Endothelial cell (in vitro differentiated cells): ENCODE data around the gene ZNF816. TPM values are rescaled to one million over a fixed set of nuclear protein-coding genes. Genes with fewer than 3 reads are reported as not detected.

Experiments
- DNase-seq: peaks from one replicate; pipeline ENCODE4 v3.0.0; 2021; ENCODE audit warnings: low spot score
- H3K27ac Mint-ChIP-seq: one replicate; pipeline ENCODE4 v1.8.0; 2021; ENCODE audit warnings: mixed read lengths, inconsistent platforms; ENCODE audit not compliant: unreplicated experiment
- H3K27me3 Mint-ChIP-seq: one replicate; pipeline ENCODE4 v1.8.0; 2021; ENCODE audit warnings: mild to moderate bottlenecking, moderate library complexity, mixed read lengths, inconsistent platforms; ENCODE audit not compliant: unreplicated experiment
- H3K36me3 Mint-ChIP-seq: one replicate; pipeline ENCODE4 v1.8.0; 2021; ENCODE audit warnings: mild to moderate bottlenecking, low read depth, mixed read lengths, inconsistent platforms; ENCODE audit not compliant: unreplicated experiment
- H3K4me1 Mint-ChIP-seq: one replicate; pipeline ENCODE4 v1.8.0; 2021; ENCODE audit warnings: mild to moderate bottlenecking, mixed read lengths, inconsistent platforms; ENCODE audit not compliant: unreplicated experiment
- H3K4me3 Mint-ChIP-seq: one replicate; pipeline ENCODE4 v1.8.0; 2021; ENCODE audit warnings: mild to moderate bottlenecking, mixed read lengths, inconsistent platforms; ENCODE audit not compliant: unreplicated experiment
- H3K9me3 Mint-ChIP-seq: one replicate; pipeline ENCODE4 v1.8.0; 2021; ENCODE audit warnings: mixed read lengths, inconsistent platforms; ENCODE audit not compliant: unreplicated experiment
- total RNA-seq: library from RNA; stranded (reverse); fragmentation: NEBNext Ultra II Directional; extraction: Animal tissue kit (Norgen Biotek cat#: 25700); gene quantifications from one replicate; pipeline ENCODE4 v1.2.1, GENCODE V29; 2021; ENCODE audit not compliant: unreplicated experiment
- TF ChIP-seq, protein P1 (sequence below): fragments of 200-600 bp; sonication (generic); IDR thresholded peaks from one replicate; pipeline ENCODE4 v1.5.0; 2021; ENCODE audit warnings: antibody characterized with exemption; ENCODE audit not compliant: unreplicated experiment

Gene ZNF816
- total RNA-seq, 1 donor from 2014 or later = 16.5 TPM

DNA sequence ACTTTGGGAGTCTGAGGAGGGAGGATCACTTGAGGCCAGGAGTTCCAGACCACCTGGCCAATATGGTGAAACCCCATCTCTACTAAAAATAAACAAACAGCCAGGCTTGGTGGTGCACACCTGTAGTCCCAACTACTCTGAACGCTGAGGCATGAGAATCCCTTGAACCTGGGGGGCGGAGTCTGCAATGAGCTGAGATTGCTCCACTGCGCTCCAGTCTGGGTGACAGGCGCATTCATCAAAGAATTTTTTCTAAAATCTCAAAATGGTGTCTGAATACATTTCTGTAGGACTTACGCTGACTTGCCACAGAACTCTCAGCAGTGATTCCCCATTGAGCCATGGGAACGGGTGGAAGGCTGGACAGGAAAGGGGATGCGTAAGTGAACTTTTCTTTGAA, 33.0 kb upstream of the ZNF816 start:
- Mint-ChIP-seq H3K27ac (no peak overlapping the region), H3K9me3 (no peaks in the 10 kb centered on the region), H3K4me3 (no peak overlapping the region), H3K4me1 (peaks cover 6% of the 10 kb centered on the region), H3K27me3 (peaks cover 8% of the 10 kb centered on the region), H3K36me3 (no peaks in the 10 kb centered on the region)
- TF ChIP-seq, protein P1, sequence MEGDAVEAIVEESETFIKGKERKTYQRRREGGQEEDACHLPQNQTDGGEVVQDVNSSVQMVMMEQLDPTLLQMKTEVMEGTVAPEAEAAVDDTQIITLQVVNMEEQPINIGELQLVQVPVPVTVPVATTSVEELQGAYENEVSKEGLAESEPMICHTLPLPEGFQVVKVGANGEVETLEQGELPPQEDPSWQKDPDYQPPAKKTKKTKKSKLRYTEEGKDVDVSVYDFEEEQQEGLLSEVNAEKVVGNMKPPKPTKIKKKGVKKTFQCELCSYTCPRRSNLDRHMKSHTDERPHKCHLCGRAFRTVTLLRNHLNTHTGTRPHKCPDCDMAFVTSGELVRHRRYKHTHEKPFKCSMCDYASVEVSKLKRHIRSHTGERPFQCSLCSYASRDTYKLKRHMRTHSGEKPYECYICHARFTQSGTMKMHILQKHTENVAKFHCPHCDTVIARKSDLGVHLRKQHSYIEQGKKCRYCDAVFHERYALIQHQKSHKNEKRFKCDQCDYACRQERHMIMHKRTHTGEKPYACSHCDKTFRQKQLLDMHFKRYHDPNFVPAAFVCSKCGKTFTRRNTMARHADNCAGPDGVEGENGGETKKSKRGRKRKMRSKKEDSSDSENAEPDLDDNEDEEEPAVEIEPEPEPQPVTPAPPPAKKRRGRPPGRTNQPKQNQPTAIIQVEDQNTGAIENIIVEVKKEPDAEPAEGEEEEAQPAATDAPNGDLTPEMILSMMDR = no peak
- no peak for DNase-seq

DNA sequence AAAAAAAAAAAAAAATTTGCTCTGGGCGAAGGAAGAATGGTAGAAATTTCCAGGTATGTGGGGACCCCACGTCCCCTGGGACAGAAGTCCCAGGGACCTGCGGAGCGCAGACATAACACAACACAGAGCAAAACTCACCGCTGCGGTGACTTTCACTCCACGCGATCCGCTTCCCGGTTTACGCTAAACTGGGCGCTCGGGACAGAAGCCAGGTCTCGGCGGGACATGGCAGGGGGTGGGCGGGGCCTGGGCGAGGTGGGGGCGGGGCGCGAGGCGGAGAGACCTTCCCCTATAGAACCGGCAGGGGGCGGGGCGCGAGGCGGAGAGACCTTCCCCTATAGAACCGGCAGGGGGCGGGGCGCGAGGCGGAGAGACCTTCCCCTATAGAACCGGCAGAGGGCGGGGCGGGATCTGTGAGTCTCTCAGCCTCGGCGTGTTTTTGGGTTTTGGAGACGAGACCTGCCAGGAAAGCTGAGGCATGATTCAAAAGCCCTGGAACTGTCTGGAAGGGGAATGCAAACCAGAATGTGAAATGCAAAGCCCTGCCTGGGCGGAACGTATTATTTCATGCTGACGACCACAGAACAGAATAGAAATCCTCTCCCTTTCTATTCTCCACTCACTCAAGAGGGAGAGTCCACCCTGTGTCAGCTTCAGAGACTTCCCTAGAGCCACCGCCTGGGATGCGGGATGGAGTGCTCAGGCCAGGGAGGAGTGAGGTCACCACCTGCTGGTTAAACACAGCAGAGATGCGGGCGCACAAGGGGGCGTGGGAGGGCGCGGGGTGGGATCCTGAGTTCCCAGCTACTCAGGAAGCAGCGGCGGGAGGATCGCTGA, 30.9 kb upstream of the ZNF816 start:
- Mint-ChIP-seq H3K9me3 (no peaks in the 10 kb centered on the region), H3K27ac (peak overlapping the region; percentile 42), H3K36me3 (no peaks in the 10 kb centered on the region), H3K4me3 (peak overlapping the region; percentile 81), H3K27me3 (peaks cover 5% of the 10 kb centered on the region), H3K4me1 (peaks cover 6% of the 10 kb centered on the region)
- peak; percentile 82 for DNase-seq
- TF ChIP-seq, protein P1 = peak; percentile 97

DNA sequence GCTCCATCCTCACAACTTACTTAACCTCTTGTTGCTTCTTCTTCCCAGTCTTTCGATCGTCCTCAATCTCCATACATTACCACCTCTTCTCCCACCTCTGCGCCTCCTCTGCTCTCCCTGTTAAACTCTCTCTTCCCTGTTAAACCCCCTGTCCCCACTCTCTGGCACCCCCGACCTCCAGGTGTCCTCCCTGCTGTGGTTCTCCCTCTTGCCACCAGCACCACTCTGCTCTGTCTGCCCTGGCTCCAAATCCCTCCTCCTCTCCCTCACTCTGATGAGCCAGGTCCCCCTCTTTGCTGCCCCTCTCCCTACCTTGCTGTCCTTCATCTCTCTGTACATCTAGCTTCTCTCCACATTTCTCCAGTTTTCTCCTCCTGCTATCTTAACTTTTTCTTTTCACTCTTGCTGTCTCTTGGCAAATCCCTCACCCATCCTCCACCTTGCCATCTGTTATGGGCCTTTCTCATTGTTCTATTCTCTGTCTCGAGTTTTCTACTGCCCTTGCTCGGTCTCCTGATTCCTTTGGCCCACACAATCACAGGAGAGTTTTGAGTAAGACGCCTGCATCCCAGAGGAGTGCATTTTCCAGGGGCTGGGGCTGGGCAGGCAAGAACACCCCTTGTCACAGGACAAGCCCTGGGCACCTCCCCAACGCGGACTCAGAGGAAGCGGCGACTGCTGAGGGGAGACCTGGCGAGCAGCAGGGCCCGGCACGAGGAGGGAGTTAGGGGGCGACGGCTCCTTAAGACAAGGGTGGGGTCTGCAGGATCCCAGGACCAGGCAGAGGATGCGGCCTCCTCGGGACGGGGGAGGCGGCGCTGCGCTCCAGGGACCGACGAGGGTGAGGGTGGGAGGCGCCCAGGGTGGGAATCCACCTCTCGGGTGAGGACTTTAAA, 29.7 kb upstream of the ZNF816 start:
- Mint-ChIP-seq H3K36me3 (peaks cover 5% of the 10 kb centered on the region), H3K27ac (no peak overlapping the region), H3K4me3 (peak overlapping the region; percentile 77), H3K9me3 (no peaks in the 10 kb centered on the region), H3K27me3 (peaks cover 5% of the 10 kb centered on the region), H3K4me1 (peaks cover 6% of the 10 kb centered on the region)
- peak; percentile 24 for DNase-seq
- TF ChIP-seq, protein P1 = no peak

DNA sequence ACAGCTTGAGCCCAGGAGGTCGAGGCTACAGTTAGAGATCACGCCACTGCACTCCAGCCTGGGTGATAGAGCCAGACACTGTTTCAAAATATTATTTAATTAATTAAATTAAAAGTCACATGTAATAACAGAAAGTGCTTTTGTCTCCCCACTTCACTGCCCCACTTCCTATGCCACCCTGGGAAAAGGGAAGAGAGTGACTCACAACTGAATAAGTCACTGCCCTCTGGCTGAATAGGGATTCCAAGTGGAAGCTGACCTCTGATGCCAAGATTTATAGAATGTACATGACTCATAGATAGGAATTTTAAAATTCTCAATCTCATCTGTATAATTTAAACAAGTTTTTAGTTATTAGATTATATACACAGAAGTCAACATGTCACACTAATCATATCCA, 28.8 kb upstream of the ZNF816 start:
- no peak for DNase-seq
- Mint-ChIP-seq H3K27me3 (peaks cover 7% of the 10 kb centered on the region), H3K4me3 (no peak overlapping the region), H3K27ac (no peak overlapping the region), H3K36me3 (peaks cover 13% of the 10 kb centered on the region), H3K4me1 (peaks cover 6% of the 10 kb centered on the region), H3K9me3 (peaks cover 5% of the 10 kb centered on the region)
- TF ChIP-seq, protein P1 = no peak
